ENCODE measurements around the gene SF3B1. TPM values are rescaled to one million over a fixed set of nuclear protein-coding genes. Genes with fewer than 3 reads are reported as not detected.

Gene SF3B1
- total and polyA plus RNA-seq, 10 of the 15 experiments (the other 5 are each of a cell fraction or from before 2014, with no cell fraction given), result 163 to 565 (median 239) TPM

- TF ChIP-seq PRDM15 (CRISPR knock-in tag; IDR thresholded peaks at IDR 0.05), result no peak
- no peak for TF ChIP-seq EZH2 (IDR thresholded peaks at IDR 0.05; ENCODE audit: borderline replicate concordance, control insufficient read depth, low read depth, low read length)
- TF ChIP-seq MEF2B (IDR thresholded peaks at IDR 0.05; ENCODE audit: partially characterized antibody, poor library complexity, severe bottlenecking), result no peak
- no peak for TF ChIP-seq CHD4 (IDR thresholded peaks at IDR 0.05)
- TF ChIP-seq SMC3 (IDR thresholded peaks at IDR 0.05; ENCODE audit: borderline replicate concordance, low read length), result no peak
- TF ChIP-seq HDAC2 (IDR thresholded peaks at IDR 0.05), result no peak
- TF ChIP-seq ZNF274 (IDR thresholded peaks at IDR 0.05; ENCODE audit: insufficient read depth, insufficient read length), result no peak
- TF ChIP-seq JUND (IDR thresholded peaks at IDR 0.05; ENCODE audit: low read depth, low read length), result no peak
- TF ChIP-seq FOXM1 (IDR thresholded peaks at IDR 0.05; ENCODE audit: low read depth, low read length), result no peak
These were observed 35.9 kb downstream of the SF3B1 start (continued) for GRCh38 chr2:197398913-197399312.

GRCh38 chr2:197391220-197391717, 43.6 kb downstream of the SF3B1 start:
- ChIA-PET RAD21 (ENCODE audit: unreplicated experiment) (no interaction called here), CTCF (interaction anchor here (0.7 to 1.4 kb wide), 2 partner anchors 107 to 206 kb away, joined by 3 read pairs; no protein-coding TSS in a partner anchor), SMC1A (ENCODE audit: uncharacterized antibody, unreplicated experiment) (interaction anchor here (0.6 kb wide), 1 partner anchor 403 kb away, joined by 3 read pairs; no protein-coding TSS in a partner anchor), POLR2A (no interaction called here)
- Histone ChIP-seq H3K4me3 (no peak overlapping the region), H3K4me2 (ENCODE audit: control insufficient read depth, insufficient read depth) (no peak overlapping the region), H3K9ac (ENCODE audit: control insufficient read depth, insufficient read depth, low read length) (no peak overlapping the region), H3K36me3 (ENCODE audit: control insufficient read depth in 2 of 2, insufficient read depth in 2 of 2, low read length in 1 of 2) (peaks cover 0 to 18% of the 10 kb centered on the region in 2 experiments; a peak in 3 of 4 replicates), H3K4me1 (ENCODE audit: control insufficient read depth, insufficient read depth, low read length) (no peaks in the 10 kb centered on the region), H3K9me3 (replicated peaks; ENCODE audit: control insufficient read depth, insufficient read depth, low read length) (no peaks in the 10 kb centered on the region), H3K27ac (ENCODE audit: control insufficient read depth, insufficient read depth) (no peak overlapping the region), H3K27me3 (replicated peaks in 1 of 2; ENCODE audit: control insufficient read depth in 2 of 2, insufficient read depth in 2 of 2, low read length in 1 of 2) (no peaks in the 10 kb centered on the region), H3K79me2 (ENCODE audit: control insufficient read depth, insufficient read depth, low read length) (no peaks in the 10 kb centered on the region), H2AFZ (ENCODE audit: control insufficient read depth, low read depth, low read length) (no peak overlapping the region), H4K20me1 (ENCODE audit: control insufficient read depth, insufficient read depth) (no peaks in the 10 kb centered on the region)
- FAIRE-seq (no peak), DNase-seq (ENCODE audit: low read depth, low spot score) (no peak), ATAC-seq (peak; percentile 33)
- in situ Hi-C loops (cut with MboI) (loop anchor here (25.0 kb wide), 1 partner anchor 604 kb away; the partner anchor contains the start of gene GTF3C3), intact Hi-C loops (cut with micrococcal nuclease; ENCODE audit: unreplicated experiment) (no loop called here)
- 100% methylated on average over 1 of the region's 1 CpG for WGBS (ENCODE audit: insufficient coverage, insufficient replicate concordance, low lambda C conversion rate, missing lambda C conversion rate)
- BruUV-seq (replicated peaks), result no TSS peak
- no peak for TF ChIP-seq RCOR1 (conservative IDR thresholded peaks at IDR 0.05; ENCODE audit: low read depth, low read length)
- no peak for TF ChIP-seq FOXK2 (IDR thresholded peaks at IDR 0.05)
- no peak for TF ChIP-seq JUND (IDR thresholded peaks at IDR 0.05; ENCODE audit: low read depth, low read length)
- TF ChIP-seq HDGF (IDR thresholded peaks at IDR 0.05), result no peak
- no peak for TF ChIP-seq ZNF274 (IDR thresholded peaks at IDR 0.05; ENCODE audit: insufficient read depth, insufficient read length)
- TF ChIP-seq PKNOX1 (IDR thresholded peaks at IDR 0.05), result no peak
- TF ChIP-seq POLR2AphosphoS5 (IDR thresholded peaks at IDR 0.05; ENCODE audit: low read length), result no peak; the same call in 1 of the 2 replicates
- no peak for TF ChIP-seq HSF1 (IDR thresholded peaks at IDR 0.05; ENCODE audit: low read depth, low read length)
- no peak for TF ChIP-seq NR2C2 (IDR thresholded peaks at IDR 0.05; ENCODE audit: borderline replicate concordance, control insufficient read depth, insufficient read length, low read depth)

All from GM12878 (cell line).